GM10266 (cell line): Measurements from ENCODE around the gene RPL38.

Source experiments
- DNase-seq: peaks from one replicate; pipeline ENCODE4 v3.0.0; 2012; ENCODE audit errors: extremely low spot score
- CTCF ChIP-seq: IDR thresholded peaks from 2 replicates; pipeline ENCODE4 v1.5.1; 2012; ENCODE audit warnings: mild to moderate bottlenecking, low read depth; ENCODE audit not compliant: control insufficient read depth, insufficient read depth; ENCODE audit errors: missing control alignments

Gene RPL38

DNA sequence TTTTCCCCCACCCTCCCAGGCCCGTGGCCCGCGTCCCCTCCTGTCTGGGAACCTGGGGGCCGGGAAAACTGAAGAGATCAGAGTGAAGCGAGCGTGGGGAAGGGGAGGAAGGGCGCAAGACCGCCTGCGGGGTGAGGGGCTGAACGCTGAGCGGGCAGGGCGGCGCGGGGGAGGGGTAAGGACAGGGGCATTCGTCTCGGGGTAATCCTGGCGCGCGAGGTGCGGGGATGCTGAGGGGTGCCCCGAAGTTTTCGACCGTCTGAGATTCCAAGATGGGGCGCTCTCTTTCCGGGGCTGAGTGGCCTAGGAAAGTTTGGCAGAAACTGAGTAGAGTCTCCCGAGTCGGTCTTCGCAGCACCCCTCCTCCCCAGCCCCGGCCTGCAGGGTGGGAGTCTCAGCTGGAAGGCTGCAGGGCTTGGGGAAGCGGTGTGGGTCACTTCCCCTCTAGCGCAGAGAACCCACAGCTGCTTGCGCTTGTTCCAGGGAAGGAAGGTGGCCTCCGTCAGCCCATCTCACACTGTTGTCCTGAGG lies 10.4 kb downstream of the RPL38 start:
- no peak for DNase-seq
- TF ChIP-seq CTCF = no peak

DNA sequence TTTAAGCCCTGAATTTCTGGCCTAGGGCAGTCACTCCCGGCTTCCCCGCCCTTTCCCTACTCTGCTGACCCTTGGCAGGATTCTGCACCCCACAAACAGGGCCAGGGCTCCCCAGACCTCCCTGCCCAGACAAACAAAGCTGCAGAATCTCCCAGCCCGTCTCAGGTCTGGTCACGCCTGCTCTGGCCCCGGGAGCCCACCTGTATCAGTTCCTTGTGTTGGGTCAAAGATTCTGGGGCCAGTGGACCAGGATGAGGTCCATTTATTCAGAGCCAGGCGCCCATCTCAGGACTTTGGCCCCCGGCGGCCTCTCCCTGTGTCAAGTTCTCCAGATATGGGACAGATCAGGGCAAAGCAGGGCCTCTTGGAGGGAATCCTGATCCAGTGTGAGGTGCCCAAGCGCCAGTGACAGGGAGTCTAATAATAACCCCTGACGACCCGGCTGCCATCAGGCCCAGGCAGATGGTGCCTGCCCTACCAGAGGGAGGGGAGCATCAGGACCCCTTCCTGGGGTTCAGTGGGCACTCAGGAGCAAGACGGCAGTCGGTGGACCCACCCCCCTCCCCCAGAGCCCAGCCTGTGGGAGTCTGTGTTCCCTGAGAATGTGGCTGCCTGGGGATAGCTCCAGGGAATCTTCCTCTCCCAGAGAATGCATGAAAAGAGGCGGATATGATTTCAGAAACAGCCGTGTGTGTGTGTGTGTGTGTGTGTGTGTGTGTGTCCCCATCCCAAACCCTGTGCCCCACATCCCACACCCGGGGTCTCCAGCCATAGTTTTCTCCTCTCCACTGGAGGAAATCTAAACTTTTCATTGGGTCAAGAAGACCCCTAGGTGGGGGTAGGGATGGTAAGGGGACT lies 11.2 kb downstream of the RPL38 start:
- no peak for DNase-seq
- no peak for TF ChIP-seq CTCF

GRCh38 chr17:74215342-74215727 lies 11.9 kb downstream of the RPL38 start:
- no peak for TF ChIP-seq CTCF
- DNase-seq = no peak

GRCh38 chr17:74216505-74216904 lies 13.0 kb downstream of the RPL38 start:
- TF ChIP-seq CTCF = no peak
- no peak for DNase-seq

DNA sequence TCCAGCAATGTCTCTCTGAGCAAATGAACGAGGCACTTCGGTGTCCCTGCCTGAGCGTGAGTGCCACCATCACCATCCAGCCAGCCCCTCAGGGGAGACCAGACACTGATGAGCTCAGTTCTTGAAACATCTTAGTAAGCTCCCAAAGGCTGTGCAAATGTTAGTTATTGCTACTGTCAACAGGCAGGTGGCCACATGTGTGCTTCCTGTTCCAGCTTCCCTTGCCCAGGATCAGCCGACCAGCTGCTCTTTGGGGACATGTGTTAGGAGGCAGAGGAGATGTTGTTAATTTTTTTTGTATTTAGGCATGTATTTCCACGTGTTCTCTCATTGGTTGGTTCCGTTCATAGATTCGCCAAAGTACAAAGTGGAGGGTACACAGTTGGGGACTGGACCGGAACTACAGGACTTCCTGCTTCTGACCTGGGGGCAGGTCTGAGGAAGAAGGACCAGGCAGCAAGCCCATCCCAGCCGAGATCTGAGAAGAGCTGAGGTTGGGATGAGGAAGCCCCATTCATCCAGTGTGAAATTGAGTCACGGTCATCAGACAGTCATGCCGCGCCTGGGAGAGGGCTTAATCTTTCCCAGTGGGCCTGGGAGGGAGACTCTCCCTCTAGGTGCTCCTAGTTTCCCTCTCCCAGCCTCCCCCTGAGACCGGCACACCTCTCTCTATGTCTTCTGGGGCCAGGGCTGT lies 13.7 kb downstream of the RPL38 start:
- no peak for DNase-seq

GRCh38 chr17:74217888-74218287 lies 14.4 kb downstream of the RPL38 start:
- DNase-seq = no peak
- TF ChIP-seq CTCF = no peak

More for the DNA sequence above, 13.7 kb downstream of the RPL38 start:
- TF ChIP-seq CTCF = no peak

DNA sequence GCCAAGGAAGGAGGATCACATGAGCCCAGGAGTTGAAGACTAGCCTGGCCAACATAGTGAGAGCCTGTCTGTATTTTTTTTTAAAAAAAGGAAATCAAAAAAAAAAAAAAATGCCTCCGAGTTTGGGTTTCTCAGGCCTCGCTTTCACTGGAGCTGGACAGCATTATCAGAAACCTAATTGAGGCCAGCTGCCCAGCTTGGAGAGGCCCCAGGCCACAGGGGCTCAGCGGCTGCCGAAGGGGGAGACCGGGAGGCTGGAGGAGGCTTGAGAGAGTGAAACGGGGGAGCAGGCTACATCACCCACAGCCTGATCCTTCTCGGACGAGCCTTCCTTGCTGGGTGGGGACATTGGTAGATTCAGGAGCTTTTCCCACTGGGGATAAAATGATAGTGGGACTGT lies 15.0 kb downstream of the RPL38 start:
- no peak for TF ChIP-seq CTCF

More for the DNA sequence above, 15.0 kb downstream of the RPL38 start:
- DNase-seq = no peak
